Measurements from ENCODE around the gene FAM222A.

FAM222A gene

GRCh38 chr12:109778684-109779083 lies 65.1 kb downstream of the FAM222A start:
- DNase-seq: no peak

- no peak for DNase-seq
These were observed 65.8 kb downstream of the FAM222A start for GRCh38 chr12:109779382-109779781.

GRCh38 chr12:109781668-109782325 lies 68.2 kb downstream of the FAM222A start:
- no peak for DNase-seq

GRCh38 chr12:109782326-109782703 lies 68.7 kb downstream of the FAM222A start:
- DNase-seq: no peak

- DNase-seq: no peak
These were observed 69.7 kb downstream of the FAM222A start for GRCh38 chr12:109783135-109783964.

GRCh38 chr12:109783965-109784244 lies 70.3 kb downstream of the FAM222A start:
- DNase-seq: no peak

GRCh38 chr12:109785854-109786253 lies 72.2 kb downstream of the FAM222A start:
- no peak for DNase-seq

- DNase-seq: no peak
These were observed 73.2 kb downstream of the FAM222A start for GRCh38 chr12:109786799-109787198.

GRCh38 chr12:109789526-109790048 lies 76.0 kb downstream of the FAM222A start:
- no peak for DNase-seq

GRCh38 chr12:109792992-109793391 lies 79.4 kb downstream of the FAM222A start:
- no peak for DNase-seq

GRCh38 chr12:109793411-109793810 lies 79.8 kb downstream of the FAM222A start:
- no peak for DNase-seq

- DNase-seq: no peak
These were observed 80.3 kb downstream of the FAM222A start for GRCh38 chr12:109793826-109794501.

GRCh38 chr12:109795023-109795422 lies 81.4 kb downstream of the FAM222A start:
- no peak for DNase-seq

- no peak for DNase-seq
These were observed 82.4 kb downstream of the FAM222A start for GRCh38 chr12:109796057-109796456.

- DNase-seq: no peak
These were observed 84.5 kb downstream of the FAM222A start for GRCh38 chr12:109797905-109798669.

- DNase-seq: no peak
These were observed 85.1 kb downstream of the FAM222A start for GRCh38 chr12:109798691-109799090.

GRCh38 chr12:109800536-109800935 lies 86.9 kb downstream of the FAM222A start:
- no peak for DNase-seq

- no peak for DNase-seq
These were observed 89.2 kb downstream of the FAM222A start for GRCh38 chr12:109802828-109803227.

- no peak for DNase-seq
These were observed 90.1 kb downstream of the FAM222A start for GRCh38 chr12:109803678-109804077.

- DNase-seq: peak; percentile 78
These were observed 91.5 kb downstream of the FAM222A start for GRCh38 chr12:109804820-109805761.

- DNase-seq: no peak
These were observed 94.5 kb downstream of the FAM222A start for GRCh38 chr12:109807954-109808643.

All from retina (tissue), 1 donor.